ENCODE results near the gene GZMH.
"Not testable (repeated sequence)": the region's sequence is repeated elsewhere in the genome, so short reads cannot be mapped to it uniquely, and the experiment has no call there.

Gene GZMH

DNA sequence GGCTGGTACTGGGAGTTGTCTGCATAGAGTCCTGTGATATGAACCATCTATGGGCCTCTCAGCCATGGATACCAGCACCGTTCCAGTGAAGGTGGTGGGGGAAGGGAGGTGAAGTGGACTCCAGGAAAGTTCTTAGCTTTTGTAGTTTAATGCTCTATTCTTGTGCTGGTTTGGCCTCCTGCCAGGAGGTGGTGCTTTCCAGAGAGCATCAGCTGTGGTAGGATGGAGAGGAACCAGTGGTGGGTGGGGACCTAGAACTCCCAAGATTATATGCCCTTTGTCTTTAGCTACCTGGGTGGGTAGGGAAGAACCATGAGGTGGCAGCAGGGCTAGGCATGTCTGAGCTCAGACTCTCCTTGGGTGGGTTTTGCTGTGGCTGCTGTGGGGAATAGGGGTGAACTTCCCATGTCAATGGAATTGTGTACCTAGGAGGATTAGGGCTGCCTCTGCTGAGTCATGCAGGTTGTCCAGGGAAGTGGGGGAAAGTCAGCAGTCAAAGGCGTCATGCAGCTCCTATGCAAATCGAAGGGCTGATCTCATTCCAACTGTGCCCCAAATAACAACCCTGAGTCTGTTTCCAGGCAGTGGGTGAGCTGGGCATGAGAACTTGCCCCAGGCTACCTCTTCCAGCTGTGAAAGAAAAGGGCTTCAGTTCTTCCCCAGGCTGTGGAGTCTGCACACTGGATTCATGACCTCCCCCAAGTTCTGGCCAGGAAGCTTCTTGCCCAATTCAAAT lies 14.2 kb downstream of the GZMH start:
- DNase-seq (ENCODE audit: low read depth), result no peak

- DNase-seq (ENCODE audit: low read depth), result not testable (repeated sequence)
Observed at GRCh38 chr14:24591004-24591403, 18.5 kb downstream of the GZMH start.

GRCh38 chr14:24584402-24584801 lies 25.1 kb downstream of the GZMH start:
- DNase-seq (ENCODE audit: low read depth), result not testable (repeated sequence)

- no peak for DNase-seq (ENCODE audit: low read depth)
Observed at GRCh38 chr14:24578558-24578957, 30.9 kb downstream of the GZMH start.

GRCh38 chr14:24576771-24577170 lies 32.7 kb downstream of the GZMH start:
- no peak for DNase-seq (ENCODE audit: low read depth)

GRCh38 chr14:24576182-24576581 lies 33.3 kb downstream of the GZMH start, which contains the start of gene CTSG:
Gene CTSG (minus strand): TSS chr14:24576250. CDS start chr14:24576223, 27 bp downstream.
- DNase-seq (ENCODE audit: low read depth), result no peak

DNA sequence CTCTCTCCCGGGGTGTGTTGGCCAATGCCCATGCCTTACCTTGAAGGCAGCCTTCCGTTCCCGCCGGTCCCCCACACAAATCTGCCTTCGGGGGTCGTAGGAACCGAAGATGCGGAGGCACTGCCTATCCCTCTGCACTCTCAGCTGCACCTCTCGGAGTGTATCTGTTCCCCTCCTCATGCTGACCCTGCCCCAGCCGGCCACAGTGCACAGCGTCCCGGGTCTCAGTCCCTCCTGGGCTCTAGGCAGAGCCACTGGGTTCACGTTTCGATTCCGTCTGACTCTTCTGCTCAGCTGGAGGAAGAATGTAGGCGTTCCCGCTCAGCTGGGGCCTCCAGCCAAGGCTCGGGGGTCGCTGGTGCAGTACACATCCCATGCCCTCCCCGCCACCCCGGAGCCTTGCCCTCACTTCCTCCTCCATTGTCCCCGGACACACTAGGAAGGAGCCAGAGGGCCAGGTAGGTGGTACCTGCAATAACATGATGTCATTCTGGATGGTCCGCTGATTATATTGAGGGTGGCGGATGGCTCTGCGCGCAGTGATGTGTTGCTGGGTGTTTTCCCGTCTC lies 35.2 kb downstream of the GZMH start:
- no peak for DNase-seq (ENCODE audit: low read depth)

- no peak for DNase-seq (ENCODE audit: low read depth)
Observed at GRCh38 chr14:24566318-24566717, 43.2 kb downstream of the GZMH start.

GRCh38 chr14:24565766-24566165 lies 43.7 kb downstream of the GZMH start:
- DNase-seq (ENCODE audit: low read depth), result no peak

DNA sequence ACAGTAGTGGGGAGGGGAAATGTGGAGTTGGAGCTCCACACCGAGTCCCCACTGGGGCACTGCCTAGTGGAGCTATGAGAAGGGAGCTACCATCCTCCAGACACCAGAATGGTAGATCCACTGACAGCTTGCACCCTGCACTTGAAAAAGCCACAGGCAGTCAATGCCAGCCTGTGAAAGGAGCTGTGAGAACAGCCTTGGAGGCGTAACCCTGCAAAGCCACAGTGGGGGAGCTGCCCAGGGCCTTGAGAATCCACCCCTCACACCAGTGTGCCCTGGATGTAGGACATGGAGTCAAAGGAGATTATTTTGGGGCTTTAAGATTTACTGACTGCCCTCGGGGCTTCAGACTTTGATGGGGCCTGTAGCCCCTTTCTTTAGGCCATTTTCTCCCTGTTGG lies 46.0 kb downstream of the GZMH start:
- DNase-seq (ENCODE audit: low read depth), result no peak

DNA sequence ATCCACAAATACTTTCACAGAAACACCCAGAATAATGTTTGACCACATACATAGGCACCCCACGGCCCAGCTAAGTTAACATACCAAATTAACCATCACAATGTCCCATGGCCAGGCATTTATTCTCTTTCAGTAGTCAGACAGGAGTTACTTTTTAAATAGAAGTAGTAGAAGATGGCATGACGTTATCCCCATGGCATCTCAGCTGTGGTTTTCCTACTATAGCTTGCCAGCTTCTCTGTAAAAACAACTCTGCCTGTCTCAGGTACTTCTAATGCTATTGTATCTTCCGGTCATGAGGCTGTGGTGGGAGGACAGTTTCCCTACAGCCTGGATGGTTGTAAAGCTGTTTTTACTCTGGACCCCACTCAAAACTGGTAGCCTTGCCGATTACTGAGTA lies 52.7 kb downstream of the GZMH start:
- DNase-seq (ENCODE audit: low read depth), result no peak
